ENCODE measurements around the gene GRIK3.

The GRIK3 gene

DNA sequence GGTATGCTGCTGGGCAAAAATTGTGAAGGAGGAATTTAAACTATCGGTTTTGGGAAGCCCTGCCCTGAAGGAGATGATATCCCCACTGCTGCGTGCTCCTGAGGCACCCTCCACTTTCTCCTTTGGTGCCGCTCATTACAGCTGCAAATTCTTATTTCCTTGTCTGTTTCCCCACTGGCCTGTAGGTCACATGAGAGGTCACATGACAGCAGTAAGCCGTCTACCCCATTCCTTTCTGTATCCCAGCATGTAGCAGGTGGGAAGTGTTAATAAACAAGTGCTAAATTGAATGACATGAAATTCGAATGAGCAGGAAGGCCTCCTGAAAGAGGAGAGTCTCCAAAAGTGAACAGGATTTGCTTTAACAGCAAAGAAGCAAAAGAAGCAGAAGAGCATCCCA, 58.7 kb downstream of the GRIK3 start:
- DNase-seq: no peak

DNA sequence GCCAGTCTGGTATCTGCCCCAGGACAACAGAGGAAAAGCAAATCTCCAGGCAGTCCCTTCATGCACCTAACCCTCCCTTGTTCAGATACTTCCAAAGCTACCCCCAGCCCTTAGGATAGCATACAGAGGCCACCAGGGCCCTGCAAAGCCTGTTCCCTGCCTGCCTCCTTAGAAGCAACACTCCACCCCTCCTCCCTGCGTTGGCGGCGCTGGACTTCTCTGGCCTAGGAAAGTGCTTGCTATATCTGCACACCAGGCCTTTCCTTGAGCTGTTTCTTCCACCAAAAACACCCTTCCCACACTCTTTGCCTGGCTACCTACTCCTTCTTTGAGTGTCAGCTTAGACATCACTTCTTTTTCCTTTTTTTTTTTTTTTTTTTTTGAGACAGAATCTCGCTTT, 61.3 kb downstream of the GRIK3 start:
- no peak for DNase-seq

DNA sequence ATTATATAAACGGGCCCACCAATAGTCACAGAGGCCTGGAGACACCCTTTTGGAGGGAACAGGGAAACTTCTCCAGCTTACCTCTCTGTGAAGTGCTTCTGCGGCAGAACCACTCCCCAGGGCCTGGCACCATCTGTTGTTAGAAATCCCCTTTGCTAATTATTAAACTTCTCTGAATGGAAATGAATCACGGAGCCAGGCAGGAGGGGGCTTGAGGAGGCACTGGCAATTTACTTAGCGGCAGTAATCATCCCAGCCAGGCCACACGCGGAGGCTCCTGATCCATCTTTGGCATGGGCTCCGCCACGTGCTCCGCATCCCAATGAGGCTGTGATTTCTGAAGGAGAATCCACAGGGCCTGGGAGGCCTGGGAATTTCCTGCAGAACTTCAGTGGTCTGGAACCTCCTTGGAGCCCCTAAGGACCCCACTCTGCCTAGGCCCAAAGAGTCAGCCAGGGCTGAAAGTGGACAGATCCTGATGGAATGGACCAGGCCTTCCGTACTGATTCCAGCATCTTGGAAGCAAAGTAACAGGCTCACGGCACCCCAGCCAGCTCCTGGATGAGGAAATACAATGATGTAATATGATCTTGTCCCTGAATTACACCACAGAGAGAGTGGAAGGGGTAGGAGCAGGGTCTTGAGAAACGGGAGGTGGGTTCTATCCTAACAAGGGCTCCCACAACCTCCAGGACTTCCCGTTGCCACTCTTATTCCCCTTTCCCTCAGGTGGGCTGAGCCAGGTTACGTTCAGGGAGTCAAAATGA, 62.3 kb downstream of the GRIK3 start:
- DNase-seq: no peak

DNA sequence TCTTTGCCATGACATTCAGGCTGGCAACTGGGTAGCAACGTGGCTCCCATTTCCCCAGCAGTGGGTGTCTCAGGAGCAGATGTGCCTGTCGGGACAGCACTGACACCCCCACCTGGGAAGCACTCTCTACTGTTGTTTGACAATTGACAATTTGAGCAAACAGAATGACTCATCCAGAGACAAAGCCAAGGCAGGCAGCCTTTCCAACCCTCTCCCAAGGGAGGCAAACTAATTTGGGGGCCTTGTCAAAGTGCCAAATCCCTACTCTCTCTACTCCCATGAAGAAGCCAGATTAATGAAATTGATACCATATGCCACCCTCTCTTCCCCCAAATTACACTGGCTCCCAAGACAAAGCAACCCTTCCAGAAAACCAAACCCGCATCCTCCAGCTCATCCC, 65.6 kb downstream of the GRIK3 start:
- DNase-seq: no peak

DNA sequence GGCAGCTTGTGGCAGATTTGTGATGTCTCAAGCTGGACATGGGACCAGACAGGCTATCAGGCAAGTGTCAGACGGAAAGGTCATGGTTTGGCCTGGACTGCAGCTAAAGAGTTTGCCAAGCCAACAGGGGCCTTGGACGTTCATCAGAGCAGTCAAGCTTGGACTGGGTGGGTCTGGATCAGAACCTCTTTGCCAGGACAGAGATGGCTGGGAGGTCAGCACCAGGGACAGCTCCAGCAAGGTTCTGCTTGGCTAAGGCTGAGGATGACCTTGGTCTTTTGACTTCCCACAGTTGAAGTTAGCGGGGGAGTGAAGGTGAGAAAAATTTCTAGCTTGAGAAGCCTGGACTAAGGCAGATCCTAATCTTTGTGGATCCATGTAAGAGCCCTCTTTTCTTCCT, 68.1 kb downstream of the GRIK3 start:
- DNase-seq: no peak

DNA sequence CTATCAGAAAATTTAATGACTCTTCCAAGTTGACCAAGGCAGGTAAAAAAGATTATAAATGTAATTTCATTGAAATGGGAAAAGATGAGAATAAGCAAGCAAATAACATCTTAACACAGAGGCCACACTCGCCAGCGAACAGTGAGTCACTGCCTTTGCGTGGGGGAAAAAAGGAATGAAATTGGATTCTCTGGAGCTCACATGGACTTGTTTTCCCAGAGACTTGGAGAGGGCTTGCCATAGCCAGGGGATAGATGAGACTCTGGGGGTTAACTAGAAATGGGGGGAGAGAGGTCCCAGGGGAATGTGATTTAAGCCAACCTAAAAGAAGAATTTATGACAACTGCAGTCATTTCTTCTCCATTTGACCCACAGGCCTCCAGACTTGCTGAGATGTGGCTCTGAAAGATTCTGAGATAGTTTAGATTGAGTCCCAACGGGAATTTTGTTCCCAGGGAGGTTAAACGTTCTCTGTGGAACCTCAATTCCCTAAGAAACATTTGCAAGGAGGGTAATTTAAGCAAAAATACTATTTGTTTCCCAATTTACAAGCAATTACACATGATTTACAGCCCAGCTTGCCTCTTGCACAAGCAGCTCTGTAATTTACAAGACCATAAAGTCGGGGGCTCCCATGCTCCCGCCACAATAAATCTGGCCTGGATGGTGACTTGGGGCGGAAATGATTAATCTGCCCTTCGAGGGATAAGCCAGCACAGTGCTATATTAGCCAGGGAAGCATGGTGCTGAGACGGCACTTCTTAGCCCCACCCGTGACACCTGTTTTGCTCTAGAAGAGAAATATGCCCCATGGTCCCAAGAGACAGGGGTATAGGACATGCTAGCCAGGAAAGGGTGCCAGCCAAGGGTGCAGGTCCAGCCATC, 68.8 kb downstream of the GRIK3 start:
- no peak for DNase-seq

DNA sequence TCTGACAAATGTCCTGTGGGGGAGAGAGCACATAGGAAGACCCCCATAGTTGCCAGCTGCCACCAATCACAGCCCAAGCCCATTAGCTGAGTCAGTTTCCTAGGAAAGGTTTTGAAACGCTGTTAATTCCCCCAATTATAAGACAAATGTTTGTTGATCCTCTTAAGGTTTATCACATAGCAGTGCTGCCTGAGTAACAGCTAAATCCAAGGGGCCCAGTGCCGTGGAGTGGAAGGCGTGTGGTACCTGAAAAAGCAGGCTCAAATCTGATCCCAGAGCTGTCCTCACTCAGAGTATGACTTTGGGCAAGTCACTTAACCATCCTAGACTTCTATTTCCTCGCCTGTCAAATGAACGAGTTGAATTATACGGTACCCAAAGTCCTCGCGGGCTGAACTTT, 69.5 kb downstream of the GRIK3 start:
- no peak for DNase-seq

DNA sequence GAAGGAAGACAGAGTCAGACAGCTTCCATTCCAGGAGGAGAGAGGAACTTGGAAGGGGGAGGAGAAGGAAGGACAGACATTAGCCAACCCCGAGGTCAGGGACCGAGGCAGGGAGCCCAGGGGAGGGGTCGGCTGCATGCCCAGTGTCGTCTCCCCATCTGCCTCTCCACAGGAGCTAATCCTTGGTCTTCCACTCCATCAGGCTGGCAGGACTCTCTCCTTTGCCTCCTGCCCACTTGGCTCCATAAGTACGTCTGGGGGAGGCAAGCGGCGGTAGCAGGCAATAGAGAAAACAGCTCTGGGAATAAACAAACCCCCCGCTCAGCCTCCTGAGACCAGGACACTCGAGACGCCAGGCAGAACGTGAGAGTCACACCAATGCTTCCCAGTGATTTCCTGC, 71.3 kb downstream of the GRIK3 start:
- DNase-seq: no peak

DNA sequence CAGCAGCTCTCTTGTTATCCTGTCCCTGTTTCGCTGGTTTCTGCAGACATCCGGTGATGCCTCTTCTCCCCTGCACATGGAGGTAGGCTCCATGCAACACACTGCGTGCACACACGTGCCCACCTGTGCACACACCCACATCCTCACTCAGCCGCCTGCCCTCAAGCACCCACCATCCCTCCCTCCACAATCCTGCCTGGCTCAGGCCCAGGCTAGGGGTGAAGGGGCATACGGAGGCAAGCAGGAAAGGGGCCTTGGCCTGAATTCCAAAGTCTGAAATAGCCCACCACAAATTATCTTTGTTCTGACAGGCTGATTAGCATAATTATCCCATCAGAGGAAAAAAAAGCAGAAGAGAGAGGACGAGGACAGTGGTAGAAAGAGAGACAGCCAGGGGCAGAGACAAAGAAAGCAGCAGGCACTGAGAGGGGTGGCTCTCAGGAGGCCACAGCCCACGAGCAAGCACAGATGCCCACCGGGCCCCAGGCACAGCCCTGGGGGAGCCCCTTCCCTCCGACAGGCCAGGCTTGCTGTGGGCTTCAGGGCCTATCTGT, 73.2 kb downstream of the GRIK3 start:
- DNase-seq: no peak

DNA sequence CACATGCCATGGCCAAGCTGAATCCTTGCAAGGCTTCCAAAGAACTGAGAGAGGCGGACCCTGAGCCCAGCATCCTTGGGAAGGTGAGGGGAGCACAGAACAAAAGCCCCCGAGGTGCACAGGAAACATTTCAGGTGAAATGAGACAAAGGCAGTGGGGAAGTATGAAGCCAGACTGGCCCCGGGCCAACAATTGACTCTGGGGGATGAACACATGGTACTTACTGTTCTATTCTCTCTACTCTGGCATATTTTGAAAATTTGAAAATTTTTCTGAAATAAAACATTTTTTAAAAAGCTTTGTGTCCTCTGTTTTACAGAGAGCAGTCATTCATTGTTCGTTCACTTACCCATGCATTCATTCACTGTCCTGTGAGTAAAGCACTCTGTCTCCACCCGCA, 77.7 kb downstream of the GRIK3 start:
- no peak for DNase-seq

DNA sequence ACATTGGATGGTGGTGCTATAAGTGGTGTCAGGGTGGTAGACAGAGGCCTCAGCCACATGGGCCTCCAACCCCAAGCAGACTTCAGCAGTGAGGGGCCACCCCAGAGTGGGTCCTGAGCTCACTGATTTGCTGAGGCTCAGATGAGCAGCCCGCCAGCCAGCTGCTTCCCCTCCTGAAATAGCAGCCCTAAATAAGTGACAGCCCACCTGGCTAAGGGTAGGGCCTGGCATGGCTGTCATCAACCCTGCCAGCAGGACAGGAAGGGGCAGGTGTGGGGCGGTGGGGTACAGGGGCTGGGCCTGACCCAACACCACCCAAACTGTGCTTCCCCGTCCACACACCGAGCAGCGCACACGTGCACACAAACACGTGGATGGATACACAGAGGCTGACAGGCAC, 79.3 kb downstream of the GRIK3 start:
- no peak for DNase-seq

DNA sequence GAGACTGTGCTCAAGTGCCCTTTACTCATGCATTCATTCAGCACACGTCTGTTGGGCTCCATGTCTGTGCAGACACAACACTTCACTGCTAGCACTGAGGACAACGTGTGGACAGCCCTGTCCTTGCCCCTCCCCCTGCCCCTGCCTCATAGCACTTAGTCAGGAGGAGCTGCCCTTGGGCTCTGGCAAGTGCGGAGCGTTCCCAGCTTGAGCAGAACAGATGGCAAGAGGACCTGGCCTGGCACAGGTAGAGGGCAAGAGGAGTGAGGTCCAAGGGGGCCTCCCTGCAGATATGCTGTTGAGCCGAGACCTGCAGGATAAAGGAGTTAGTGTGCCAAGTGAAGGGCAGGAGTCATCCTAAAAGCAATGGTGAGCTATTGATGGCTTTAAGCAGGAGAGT, 81.3 kb downstream of the GRIK3 start:
- no peak for DNase-seq

DNA sequence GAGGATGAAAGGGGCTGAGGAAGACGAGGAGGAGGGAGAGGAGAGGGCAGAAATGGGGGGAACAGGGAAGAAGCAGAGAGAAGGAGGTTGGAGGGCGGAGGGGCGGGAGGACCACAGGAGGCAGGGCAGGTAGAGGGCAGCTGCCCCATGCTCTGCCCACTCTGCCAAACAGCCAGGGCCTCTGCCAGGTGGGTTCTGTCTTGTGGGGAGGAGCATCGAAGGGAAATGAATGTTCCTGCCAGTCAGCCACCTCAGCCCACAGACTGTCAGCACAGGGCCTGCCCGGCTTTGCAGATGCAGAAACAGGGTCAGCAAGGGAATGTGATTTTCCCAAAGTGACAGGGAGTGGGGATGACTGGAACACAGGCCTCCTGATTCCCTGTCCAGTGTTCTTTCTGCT, 82.6 kb downstream of the GRIK3 start:
- no peak for DNase-seq

DNA sequence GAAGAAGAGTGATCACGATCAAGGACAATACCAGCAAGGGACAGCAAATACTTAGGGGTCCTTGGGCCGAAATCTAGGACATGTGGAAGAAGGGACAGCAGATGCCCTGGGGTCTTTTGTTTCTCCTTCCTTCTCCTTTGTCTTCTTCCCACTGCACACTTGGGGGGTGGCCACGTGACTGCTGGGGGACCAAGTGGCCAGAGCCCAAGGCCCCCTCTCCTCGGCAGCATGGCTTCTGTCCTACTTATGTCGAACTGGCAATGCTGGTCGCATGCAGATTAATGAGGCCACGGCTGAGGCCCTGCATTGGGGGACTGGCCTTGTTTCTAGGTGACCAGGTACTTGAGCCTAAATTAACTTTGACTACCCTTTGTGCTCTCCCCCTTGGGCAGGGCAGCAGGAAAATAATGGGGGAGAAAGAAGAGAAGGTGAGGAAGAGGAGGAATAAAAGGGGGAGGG, 83.0 kb downstream of the GRIK3 start:
- DNase-seq: no peak

DNA sequence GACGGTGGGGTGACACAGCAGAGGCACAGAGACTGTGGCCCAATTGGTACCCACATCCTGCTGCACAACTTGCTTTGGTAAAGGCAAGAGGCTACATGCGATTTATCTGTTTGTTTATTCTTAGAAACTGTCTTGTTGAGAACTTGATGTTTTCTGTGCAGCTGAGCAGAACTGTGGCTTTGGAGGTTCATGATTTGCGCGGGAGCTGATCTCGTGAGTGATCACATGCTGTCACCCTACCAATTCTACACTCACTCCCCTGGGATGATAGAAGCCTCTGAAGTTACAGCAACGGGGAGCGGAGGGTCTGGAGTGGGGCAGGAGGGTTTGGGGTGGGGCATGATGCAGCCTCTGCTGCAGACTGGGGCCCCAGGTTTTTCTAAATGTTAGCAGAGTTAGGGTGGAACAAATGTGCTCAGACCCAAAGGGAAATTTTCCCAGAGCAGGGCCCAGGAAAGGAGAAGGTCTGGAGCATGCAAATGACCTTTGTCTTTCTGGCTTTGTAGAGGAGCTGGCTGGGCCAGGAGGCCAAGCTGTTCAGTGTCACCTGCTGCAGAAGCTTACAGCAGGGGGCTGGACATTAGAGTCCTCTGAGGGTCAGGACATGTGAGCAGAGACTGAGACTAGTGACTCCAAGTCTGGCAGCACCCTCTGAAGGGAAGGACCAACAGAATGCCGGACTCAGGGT, 83.6 kb downstream of the GRIK3 start:
- DNase-seq: no peak

DNA sequence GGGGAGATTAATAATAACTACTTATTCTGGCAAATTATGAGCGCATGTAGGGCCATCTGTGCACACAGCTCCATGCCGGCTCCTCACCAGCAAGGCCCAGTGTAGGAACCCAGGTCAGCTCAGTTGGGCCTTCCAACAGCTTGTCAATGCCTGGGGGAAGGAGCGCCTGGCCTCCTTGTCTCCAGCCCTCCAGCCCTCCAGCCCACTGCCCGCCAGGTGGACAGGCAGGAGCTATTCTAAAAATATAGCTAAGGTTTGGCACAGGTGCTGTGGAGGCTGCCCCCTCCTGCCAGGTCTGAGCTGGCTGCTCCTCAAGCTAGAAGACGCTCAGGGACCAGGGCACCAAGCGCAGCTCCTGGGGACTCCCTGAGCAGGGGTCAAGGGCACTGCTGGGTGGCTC, 85.7 kb downstream of the GRIK3 start:
- no peak for DNase-seq

DNA sequence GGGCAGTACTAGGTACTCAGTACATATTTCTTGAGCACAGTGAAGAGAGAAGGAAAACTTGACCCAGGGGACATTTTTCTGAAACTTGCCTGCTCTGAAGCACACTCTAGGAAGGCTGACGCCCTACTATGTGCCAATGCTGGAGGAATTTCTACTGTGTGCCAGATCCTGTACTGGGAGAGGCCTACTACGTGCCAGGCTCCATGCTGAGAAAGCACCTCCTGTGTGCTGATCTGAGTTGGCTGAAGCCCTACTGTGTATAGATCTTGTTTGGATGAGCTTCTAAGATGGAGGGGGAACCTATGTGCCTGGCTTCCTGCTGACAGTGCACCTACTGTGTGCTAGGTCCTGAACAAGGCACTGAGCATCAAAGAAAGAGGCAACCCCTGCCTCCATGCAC, 86.2 kb downstream of the GRIK3 start:
- DNase-seq: no peak

DNA sequence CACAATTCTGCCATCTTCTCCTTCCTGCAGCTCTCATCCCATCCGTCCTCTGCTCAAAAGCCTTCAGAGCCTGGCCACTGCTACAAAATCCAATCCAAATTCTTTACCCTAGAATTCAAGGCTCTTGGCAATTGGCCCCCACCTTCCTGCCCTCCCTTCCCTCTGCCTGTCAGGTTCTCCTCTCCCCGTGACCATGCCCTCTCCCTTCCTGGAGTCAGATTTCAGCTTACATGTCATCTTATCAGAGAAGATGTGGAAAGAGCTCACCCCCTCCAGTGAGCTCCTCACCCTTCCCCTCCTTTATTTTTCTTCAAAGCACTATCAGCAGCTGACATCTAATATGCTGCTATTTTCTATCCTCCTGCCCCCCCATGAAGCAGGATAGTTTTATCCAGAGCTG, 86.9 kb downstream of the GRIK3 start:
- DNase-seq: no peak

DNA sequence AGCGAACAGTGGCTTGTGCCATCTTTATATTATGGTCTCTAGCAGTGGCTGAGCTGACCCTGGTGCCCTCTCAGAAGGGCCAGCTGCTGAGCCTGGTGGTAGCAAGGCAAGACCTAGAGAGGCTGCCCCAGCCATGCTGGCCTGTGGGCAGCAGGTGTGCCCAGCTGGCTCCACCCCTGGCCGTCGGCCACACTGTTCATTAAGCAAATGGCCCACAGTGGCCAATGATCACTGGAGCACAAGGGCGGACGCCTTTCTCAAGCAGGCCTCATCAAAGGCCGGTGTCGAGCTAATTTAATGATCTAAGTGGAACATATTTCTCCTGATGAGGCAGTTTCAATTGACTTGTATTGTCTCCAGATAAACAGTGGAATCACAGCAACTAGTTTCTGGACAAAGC, 89.4 kb downstream of the GRIK3 start:
- DNase-seq: no peak

DNA sequence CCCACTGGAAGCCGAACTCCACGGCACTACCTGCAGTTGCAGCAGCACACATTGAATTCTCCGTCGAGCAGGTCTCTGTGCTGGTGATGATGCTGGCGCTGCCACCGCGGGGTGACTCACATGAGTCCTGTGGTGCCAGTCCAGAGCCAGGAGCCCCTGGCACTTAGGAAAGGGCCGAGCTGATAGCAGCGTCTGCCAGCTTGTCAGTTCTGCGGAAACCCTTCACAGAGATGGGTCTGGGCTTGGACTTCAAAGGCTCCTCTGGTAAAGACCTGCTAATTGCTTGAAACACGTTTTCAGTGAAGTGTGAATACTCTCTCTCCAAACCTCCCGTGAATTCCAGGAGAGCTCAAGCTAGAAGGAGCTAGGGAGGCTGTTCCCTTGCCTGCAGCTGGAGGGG, 92.2 kb downstream of the GRIK3 start:
- no peak for DNase-seq

DNA sequence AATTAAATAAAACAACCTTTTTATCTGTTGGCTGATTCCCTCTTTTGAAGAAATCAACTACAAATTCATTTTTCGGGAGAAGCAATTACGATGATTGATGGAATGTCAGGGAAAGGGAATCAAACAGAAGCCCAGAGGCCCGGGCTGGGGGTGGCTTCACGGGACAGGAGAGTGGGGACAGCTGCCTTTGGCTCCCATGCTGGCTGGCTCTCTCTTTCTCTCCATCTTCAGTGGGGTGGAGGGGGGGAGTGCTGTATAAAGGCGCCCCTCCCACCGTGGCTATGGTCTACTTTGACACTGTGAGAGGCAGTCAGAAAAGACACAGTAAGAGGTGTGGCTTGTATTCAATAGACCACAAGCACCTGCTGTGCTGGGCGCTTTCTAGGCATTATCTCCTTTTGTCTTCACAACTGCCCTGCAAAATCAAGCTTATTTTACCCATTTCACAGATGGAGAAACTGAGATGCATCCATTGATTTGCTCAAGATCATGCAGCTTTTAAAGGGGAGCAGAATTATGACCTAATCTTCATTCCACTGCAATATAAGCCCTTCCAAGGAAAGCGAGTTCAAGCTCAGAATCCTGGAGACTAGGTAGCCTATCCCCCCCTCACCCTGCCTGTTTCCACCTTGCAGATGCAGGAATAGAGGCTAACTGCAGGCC, 92.9 kb downstream of the GRIK3 start:
- no peak for DNase-seq

DNA sequence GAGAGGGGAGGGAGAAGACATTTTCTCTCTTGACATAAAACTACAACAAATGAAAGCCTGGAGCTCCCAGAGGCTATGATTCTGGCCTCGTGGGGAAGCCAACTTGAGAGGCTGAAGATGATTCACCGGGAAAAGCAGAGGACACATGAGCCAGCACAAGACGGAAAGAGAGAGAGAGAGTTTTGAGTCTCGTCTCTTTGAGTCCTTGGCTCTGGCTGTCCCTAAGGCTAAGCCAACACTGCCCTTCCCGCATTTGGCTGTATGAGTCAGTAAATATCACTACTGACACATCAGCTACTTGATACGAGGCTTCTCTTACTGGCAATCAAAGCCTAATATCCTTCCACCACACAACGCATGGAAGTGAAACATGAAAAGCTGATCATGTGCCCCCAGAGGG, 95.5 kb downstream of the GRIK3 start:
- DNase-seq: no peak

DNA sequence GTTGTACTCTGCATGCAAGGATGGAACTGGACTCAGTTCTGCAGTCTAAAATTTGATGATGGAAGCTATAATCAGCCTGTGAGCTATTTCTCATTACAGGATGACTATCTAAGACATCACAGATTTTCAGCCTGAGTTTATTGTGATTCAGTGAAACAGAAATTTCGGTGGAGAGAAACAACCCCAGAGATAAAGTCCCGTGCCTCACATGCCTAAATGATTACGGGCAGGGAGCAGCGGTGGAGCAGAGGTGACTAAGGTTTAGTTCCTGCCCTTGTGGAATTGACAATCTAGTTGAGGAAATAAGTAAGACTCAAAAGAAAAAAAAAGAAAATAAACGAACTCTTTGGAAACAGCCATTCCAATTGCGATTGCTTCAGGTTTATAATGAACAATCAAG, 96.9 kb downstream of the GRIK3 start:
- DNase-seq: no peak

Measured in GF-D8 (cell line).